Neural progenitor cell (in vitro differentiated cells): ENCODE measurements around the gene PDIA3.
"Not testable (repeated sequence)": the region's sequence is repeated elsewhere in the genome, so short reads cannot be mapped to it uniquely, and the experiment has no call there.

Source experiments
- CTCF ChIP-seq: fragments of 200-600 bp; sonication (generic); IDR thresholded peaks from 2 replicates; pipeline ENCODE4 v1.5.1; 2017; ENCODE audit warnings: antibody characterized with exemption, mild to moderate bottlenecking
- EZH2 ChIP-seq: fragments of 200-600 bp; sonication (generic); IDR thresholded peaks from 2 replicates; pipeline ENCODE4 v1.6.1; 2017; ENCODE audit warnings: antibody characterized with exemption, mild to moderate bottlenecking, moderate library complexity
- EZH2phosphoT487 ChIP-seq: fragments of 200-600 bp; sonication (generic); IDR thresholded peaks from 2 replicates; pipeline ENCODE4 v1.6.1; 2017; ENCODE audit warnings: antibody characterized with exemption

GRCh38 chr15:43802676-43803075 lies 56.4 kb downstream of the PDIA3 start:
- TF ChIP-seq CTCF, EZH2, EZH2phosphoT487: not testable (repeated sequence)
